Ovary (tissue), 3 donors: ENCODE results near the gene HK2.

ENCODE experiments used
- CTCF ChIP-seq, 3 donors: fragments of 450-650 bp in 2 of 3; fragments of 200-600 bp in 1 of 3; IDR thresholded peaks; one replicate each; pipeline versions ENCODE4 v1.5.1 to v1.8.0; 2016 to 2022; ENCODE audit warnings: antibody characterized with exemption in 3 of 3, mild to moderate bottlenecking in 1 of 3
- EP300 ChIP-seq: sonication (generic); formaldehyde crosslinking; IDR thresholded peaks from one replicate; pipeline ENCODE4 v1.6.1; 2017; ENCODE audit warnings: antibody characterized with exemption
- POLR2A ChIP-seq: fragments of 450-650 bp; IDR thresholded peaks from one replicate; pipeline ENCODE4 v1.6.1; 2017; ENCODE audit warnings: antibody characterized with exemption, mild to moderate bottlenecking, moderate library complexity
- donor health status: DM: no; HTN: no; CAD: no.

DNA sequence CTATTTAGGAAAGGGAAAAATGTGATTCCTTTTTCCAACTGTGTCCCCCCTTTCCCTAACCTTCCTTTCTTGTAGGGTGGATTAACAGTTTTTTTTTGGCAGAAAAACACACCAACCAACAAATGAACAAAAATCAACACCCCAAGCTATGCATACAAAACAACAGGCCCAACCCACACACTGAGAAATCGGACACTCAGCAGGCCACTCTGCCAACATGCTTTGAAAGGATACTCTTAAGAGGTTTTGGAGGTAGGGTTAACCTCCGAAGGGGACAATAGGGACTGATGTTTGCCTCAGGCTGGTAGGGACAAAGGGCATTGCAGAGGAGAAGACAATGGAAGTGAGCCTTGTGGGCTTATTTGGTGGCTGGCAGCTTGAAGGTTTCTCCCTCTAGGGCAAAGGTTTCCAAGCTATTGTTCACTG lies 91.4 kb downstream of the HK2 start:
- TF ChIP-seq EP300: no peak
- TF ChIP-seq CTCF (IDR thresholded peaks at IDR 0.05): no peak
- TF ChIP-seq POLR2A: no peak
